ENCODE measurements around the gene MEF2A. TPM values are rescaled to one million over a fixed set of nuclear protein-coding genes. Genes with fewer than 3 reads are reported as not detected.
A peak's percentile ranks its signal among the peaks of the same experiment; 100 is the strongest.

MEF2A gene
- total and polyA plus RNA-seq, 9 of the 15 experiments (the other 6 are each of a cell fraction or from before 2014, with no cell fraction given) = 1.6 to 18.7 (median 8.7) TPM

DNA sequence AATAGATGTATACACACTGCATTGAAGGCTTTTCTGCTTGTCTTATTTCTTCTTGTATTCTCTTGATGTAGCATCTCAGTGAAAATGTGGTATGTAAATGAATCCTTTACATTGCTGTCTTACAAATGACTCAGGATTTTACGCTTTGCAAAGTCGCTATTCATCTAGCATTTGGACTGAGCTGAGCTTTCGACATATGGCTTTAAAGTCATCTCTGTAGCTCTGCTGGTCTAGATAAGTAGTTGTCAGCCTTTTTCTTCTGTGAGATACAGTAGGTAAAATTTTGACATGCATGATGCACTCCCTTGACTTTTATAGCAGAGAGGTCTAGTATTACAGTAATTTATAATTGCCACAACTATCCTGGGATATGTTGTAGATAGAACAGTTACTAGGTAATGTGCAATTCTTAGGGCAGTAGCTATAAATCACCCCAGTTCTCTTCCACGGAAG is 16.8 kb downstream of the MEF2A start:
- intact Hi-C loops (cut with micrococcal nuclease) = no loop called here
- peak in 1 of 4 experiments; percentile 62 for DNase-seq (ENCODE audit: extremely low read depth in 1 of 4, low spot score in 3 of 4)
- peaks cover 0 to 16% of the 10 kb centered on the region in 2 experiments; a peak in 2 of 5 replicates for H3K4me1 ChIP-seq (replicated peaks in 1 of 2; ENCODE audit: control insufficient read depth in 2 of 2, insufficient read depth in 2 of 2, low read length in 2 of 2)
- H2AFZ ChIP-seq (ENCODE audit: low read depth, low read length) = no peak overlapping the region
- 0 out of 2 replicates have a peak, but pooled peaks have one; percentile 15 for TF ChIP-seq CBFA2T2 (conservative IDR thresholded peaks at IDR 0.05)
- no peak for TF ChIP-seq RBM15 (IDR thresholded peaks at IDR 0.05; ENCODE audit: insufficient read depth, low read length)
- peak; percentile 49 for TF ChIP-seq CBFA2T3 (IDR thresholded peaks at IDR 0.05)
- TF ChIP-seq ZNF316 (IDR thresholded peaks at IDR 0.05) = peak; percentile 63
- peak; percentile 43; the same call in 1 of the 2 replicates for TF ChIP-seq DPF2 (IDR thresholded peaks at IDR 0.05)
- peak; percentile 34 for TF ChIP-seq MEIS2 (IDR thresholded peaks at IDR 0.05; ENCODE audit: partially characterized antibody)
- 0 out of 2 replicates have a peak, but pooled peaks have one; percentile 49 for TF ChIP-seq C11orf30 (IDR thresholded peaks at IDR 0.05; ENCODE audit: low read depth)
- TF ChIP-seq NCOR1 (IDR thresholded peaks at IDR 0.05) = peak; percentile 35; the same call in 1 of the 2 replicates
- TF ChIP-seq, protein P1, sequence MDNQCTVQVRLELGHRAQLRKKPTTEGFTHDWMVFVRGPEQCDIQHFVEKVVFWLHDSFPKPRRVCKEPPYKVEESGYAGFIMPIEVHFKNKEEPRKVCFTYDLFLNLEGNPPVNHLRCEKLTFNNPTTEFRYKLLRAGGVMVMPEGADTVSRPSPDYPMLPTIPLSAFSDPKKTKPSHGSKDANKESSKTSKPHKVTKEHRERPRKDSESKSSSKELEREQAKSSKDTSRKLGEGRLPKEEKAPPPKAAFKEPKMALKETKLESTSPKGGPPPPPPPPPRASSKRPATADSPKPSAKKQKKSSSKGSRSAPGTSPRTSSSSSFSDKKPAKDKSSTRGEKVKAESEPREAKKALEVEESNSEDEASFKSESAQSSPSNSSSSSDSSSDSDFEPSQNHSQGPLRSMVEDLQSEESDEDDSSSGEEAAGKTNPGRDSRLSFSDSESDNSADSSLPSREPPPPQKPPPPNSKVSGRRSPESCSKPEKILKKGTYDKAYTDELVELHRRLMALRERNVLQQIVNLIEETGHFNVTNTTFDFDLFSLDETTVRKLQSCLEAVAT (IDR thresholded peaks at IDR 0.05) = no peak
- no peak for TF ChIP-seq POLR2H (tag; IDR thresholded peaks at IDR 0.05; ENCODE audit: low read depth)
- TF ChIP-seq MAFK (IDR thresholded peaks at IDR 0.05; ENCODE audit: low read length) = peak; percentile 4; the same call in 1 of the 2 replicates
- TF ChIP-seq MAFG (tag; conservative IDR thresholded peaks at IDR 0.05) = peak; percentile 40
- TF ChIP-seq, protein P2, sequence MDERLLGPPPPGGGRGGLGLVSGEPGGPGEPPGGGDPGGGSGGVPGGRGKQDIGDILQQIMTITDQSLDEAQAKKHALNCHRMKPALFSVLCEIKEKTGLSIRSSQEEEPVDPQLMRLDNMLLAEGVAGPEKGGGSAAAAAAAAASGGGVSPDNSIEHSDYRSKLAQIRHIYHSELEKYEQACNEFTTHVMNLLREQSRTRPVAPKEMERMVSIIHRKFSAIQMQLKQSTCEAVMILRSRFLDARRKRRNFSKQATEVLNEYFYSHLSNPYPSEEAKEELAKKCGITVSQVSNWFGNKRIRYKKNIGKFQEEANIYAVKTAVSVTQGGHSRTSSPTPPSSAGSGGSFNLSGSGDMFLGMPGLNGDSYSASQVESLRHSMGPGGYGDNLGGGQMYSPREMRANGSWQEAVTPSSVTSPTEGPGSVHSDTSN (CRISPR knock-in tag; IDR thresholded peaks at IDR 0.05; ENCODE audit: low read depth) = no peak
- TF ChIP-seq, protein P2 (tag; conservative IDR thresholded peaks at IDR 0.05; ENCODE audit: low read depth) = peak; percentile 63
- TF ChIP-seq TAL1 (IDR thresholded peaks at IDR 0.05) = peak; percentile 32; the same call in 1 of the 2 replicates
- TF ChIP-seq NFE2 (IDR thresholded peaks at IDR 0.05; ENCODE audit: low read depth) = peak; percentile 46
- peak; percentile 20; the same call in 1 of the 2 replicates for TF ChIP-seq ARID1B (IDR thresholded peaks at IDR 0.05)
- no peak for TF ChIP-seq JUND (IDR thresholded peaks at IDR 0.05; ENCODE audit: borderline replicate concordance, low read depth, low read length)
- TF ChIP-seq JUND (tag; IDR thresholded peaks at IDR 0.05; ENCODE audit: borderline replicate concordance, low read depth, low read length) = no peak
- peak; percentile 47; the same call in 1 of the 2 replicates for TF ChIP-seq CEBPB (tag; IDR thresholded peaks at IDR 0.05)
- peak; percentile 67 for TF ChIP-seq TCF3 (CRISPR knock-in tag; IDR thresholded peaks at IDR 0.05)
- H3K9me1 ChIP-seq (ENCODE audit: control insufficient read depth, insufficient read depth, low read length) = no peaks in the 10 kb centered on the region
- peak; percentile 77 for FAIRE-seq
- peaks cover 44% of the 10 kb centered on the region; the same call in 2 of the 3 replicates for H3K79me2 ChIP-seq (ENCODE audit: control insufficient read depth, insufficient read depth, low read length)
- 0 out of 2 replicates have a peak, but pooled peaks cover 6% of the 10 kb centered on the region for H4K20me1 ChIP-seq (replicated peaks; ENCODE audit: control insufficient read depth, insufficient read depth, low read length)
- H3K27ac ChIP-seq (ENCODE audit: extremely low read depth, low read depth, low read length) = no peak overlapping the region
- POLR2A ChIA-PET = interaction anchor here (0.6 to 1.8 kb wide), 5 partner anchors 9 to 26 kb away, joined by 5 to 8 read pairs (median 6); no protein-coding TSS in a partner anchor
- no peak overlapping the region for H3K9ac ChIP-seq (ENCODE audit: insufficient read depth in 1 of 2, low read depth in 2 of 2, low read length in 2 of 2)
- BruUV-seq (replicated peaks) = no TSS peak
- no peak overlapping the region for H3K4me3 ChIP-seq
- peak; percentile 74 for ATAC-seq
- 6% methylated on average over 4 of the region's 4 CpGs for WGBS (ENCODE audit: insufficient coverage, low coverage, missing lambda C conversion rate)
- peak overlapping the region; percentile 14; the same call in 1 of the 2 replicates for H3K4me2 ChIP-seq (ENCODE audit: insufficient read depth, low read length)
- CTCF ChIA-PET (ENCODE audit: low intra/inter-chr PET ratio) = no interaction called here
- in situ Hi-C loops (cut with MboI) = no loop called here
- H3K9me3 ChIP-seq (replicated peaks; ENCODE audit: control insufficient read depth, insufficient read depth, low read depth, low read length) = peaks cover 2% of the 10 kb centered on the region; the same call in 1 of the 2 replicates
- no peaks in the 10 kb centered on the region for H3K27me3 ChIP-seq (ENCODE audit: control insufficient read depth in 2 of 2, insufficient read depth in 2 of 2, low read length in 2 of 2)
- no peaks in the 10 kb centered on the region for H3K36me3 ChIP-seq (ENCODE audit: control insufficient read depth, insufficient read depth, low read length)

All from K562 (cell line).